Fibroblast of mammary gland (primary cell): Measurements from ENCODE around the gene PDE6D.

Experiments
- DNase-seq: peaks from one replicate; pipeline ENCODE4 v3.0.0-alpha.2; 2010; ENCODE audit warnings: low read depth
- H3K4me3 ChIP-seq: 2 replicates; pipeline ENCODE4 v1.5.1; 2011; ENCODE audit warnings: low read depth, mild to moderate bottlenecking, low read length, moderate library complexity; ENCODE audit not compliant: control insufficient read depth
- CTCF ChIP-seq: conservative IDR thresholded peaks from 2 replicates; pipeline ENCODE4 v1.5.1; 2011; ENCODE audit warnings: low read depth, low read length, inconsistent platforms; ENCODE audit not compliant: control insufficient read depth, insufficient read depth

The PDE6D gene

GRCh38 chr2:231701456-231702373, 79.4 kb downstream of the PDE6D start:
- H3K4me3 ChIP-seq = no peak overlapping the region
- TF ChIP-seq CTCF = no peak
- peak; percentile 63 for DNase-seq

DNA sequence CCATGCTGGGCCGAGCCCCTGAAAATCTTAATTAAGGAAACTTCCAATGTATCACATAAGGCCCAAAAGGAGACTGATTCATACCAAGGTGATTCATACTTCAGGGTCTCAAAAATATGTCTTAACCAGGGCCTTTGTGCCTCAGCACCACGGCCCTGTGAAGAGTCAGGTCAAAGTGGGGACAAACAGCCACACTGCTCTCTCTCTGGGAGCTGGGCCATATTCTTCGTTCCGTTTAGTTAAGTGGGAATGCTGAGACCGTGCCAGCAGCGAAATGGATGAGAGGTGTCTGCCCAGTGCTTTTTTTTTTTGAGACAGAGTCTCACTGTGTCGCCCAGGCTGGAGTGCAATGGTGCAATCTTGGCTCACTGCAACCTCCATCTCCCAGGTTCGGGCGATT, 82.1 kb downstream of the PDE6D start:
- no peak overlapping the region for H3K4me3 ChIP-seq

GRCh38 chr2:231696004-231696367, 85.1 kb downstream of the PDE6D start:
- peak; percentile 96 for DNase-seq
- no peak overlapping the region for H3K4me3 ChIP-seq
- no peak for TF ChIP-seq CTCF

More for the DNA sequence above, 82.1 kb downstream of the PDE6D start:
- DNase-seq = peak; percentile 74
- no peak for TF ChIP-seq CTCF

GRCh38 chr2:231693956-231694355, 87.1 kb downstream of the PDE6D start:
- no peak for TF ChIP-seq CTCF
- no peak for DNase-seq
- H3K4me3 ChIP-seq = no peak overlapping the region

- no peak for DNase-seq
- TF ChIP-seq CTCF = no peak
- H3K4me3 ChIP-seq = no peak overlapping the region
Observed at GRCh38 chr2:231692847-231693246, 88.2 kb downstream of the PDE6D start.

DNA sequence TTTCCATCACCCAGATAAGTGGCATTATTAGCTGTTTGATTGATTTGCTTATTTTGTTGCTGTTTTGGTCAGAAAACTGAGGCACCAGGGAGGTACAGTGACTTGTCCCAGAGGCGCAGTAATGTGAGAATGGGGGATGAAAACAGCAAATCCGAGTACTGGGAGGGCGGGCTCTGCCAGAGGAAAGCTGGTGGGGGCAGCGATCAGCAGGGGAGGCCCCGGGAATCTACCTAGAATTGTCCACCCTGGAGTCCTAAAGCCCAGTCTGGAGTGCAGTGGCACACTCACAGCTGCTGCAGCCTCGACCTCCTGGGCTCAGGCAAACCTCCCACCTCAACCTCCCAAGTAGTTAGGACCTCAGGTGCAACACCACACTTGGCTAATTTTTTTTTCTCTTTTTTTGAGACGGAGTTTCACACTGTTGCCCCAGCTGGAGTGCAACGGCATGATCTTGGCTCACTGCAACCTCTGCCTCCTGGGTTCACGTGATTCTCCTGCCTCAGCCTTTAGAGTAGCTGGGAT, 89.8 kb downstream of the PDE6D start:
- TF ChIP-seq CTCF = no peak
- no peak overlapping the region for H3K4me3 ChIP-seq
- no peak for DNase-seq
